ENCODE measurements around the gene CEP72.
A peak's percentile ranks its signal among the peaks of the same experiment; 100 is the strongest.
"Not testable (repeated sequence)": the region's sequence is repeated elsewhere in the genome, so short reads cannot be mapped to it uniquely, and the experiment has no call there.

The CEP72 gene

GRCh38 chr5:692529-693041 is 80.4 kb downstream of the CEP72 start:
- H3K9me3 ChIP-seq (ENCODE audit: insufficient read depth, low read depth, low read length); H3K9ac ChIP-seq (ENCODE audit: low read depth, low read length); H3K4me1 ChIP-seq (ENCODE audit: insufficient read depth, low read length); H3K36me3 ChIP-seq (ENCODE audit: insufficient read depth, low read length); H3K27ac ChIP-seq (ENCODE audit: low read depth, low read length): not testable (repeated sequence)
- H3K4me3 ChIP-seq (ENCODE audit: low read length), result peak overlapping the region; percentile 38; the same call in 1 of the 2 replicates
- peaks cover 21% of the 10 kb centered on the region for H3K27me3 ChIP-seq (ENCODE audit: insufficient read depth, low read length)
- 5% methylated on average over 38 of the region's 41 CpGs for WGBS

DNA sequence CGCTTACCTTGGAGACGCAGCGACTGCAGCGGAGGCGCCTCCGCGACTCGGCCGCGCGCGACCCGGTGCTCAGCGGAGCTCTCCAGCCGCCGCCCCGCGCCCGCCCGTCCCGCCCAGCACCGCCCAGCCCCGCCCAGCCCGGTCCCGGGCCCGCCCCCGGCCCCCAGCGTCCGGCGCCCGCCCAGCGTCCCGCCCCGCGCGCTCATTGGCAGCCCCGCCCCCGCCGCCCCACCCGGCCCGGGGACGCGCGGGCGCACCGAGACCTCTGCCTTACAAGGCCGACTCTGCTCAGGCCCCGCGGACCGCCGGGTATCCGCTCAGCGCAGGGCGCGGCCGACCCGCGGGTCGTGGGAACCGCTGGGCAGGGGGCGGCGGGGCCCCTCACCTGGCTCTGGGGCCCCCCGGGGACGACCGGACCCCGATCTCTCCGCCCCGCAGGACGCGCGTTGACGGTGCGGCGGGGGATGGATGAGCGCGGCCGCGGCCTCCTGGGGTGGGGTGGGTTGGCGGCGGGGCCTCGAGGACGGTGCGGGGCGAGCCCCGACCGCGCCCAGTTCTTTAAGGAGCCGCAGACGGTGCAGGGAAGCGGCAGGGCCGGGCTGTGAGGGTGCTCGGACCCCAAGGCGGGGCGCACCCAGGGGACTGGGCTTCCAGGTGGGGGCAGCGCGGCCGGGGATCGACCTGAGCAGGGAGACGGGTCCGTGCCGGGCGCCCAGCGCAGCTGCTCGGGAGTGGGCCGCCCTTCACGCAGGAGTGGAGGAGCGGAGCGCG is 81.3 kb downstream of the CEP72 start, which contains the start of gene TPPP:
Gene TPPP, minus strand, starts transcription at position 82 of the 771 bp plus-strand sequence. CDS start 15,292 bp downstream, outside the sequence.
- 1% methylated on average over 74 of the region's 109 CpGs for WGBS
- not testable (repeated sequence) for H3K4me1 ChIP-seq (ENCODE audit: insufficient read depth, low read length); H3K9ac ChIP-seq (ENCODE audit: low read depth, low read length); H3K9me3 ChIP-seq (ENCODE audit: insufficient read depth, low read depth, low read length); H3K27ac ChIP-seq (ENCODE audit: low read depth, low read length); H3K36me3 ChIP-seq (ENCODE audit: insufficient read depth, low read length)
- H3K4me3 ChIP-seq (ENCODE audit: low read length), result peak within 1 kb of the TSS; percentile 44
- H3K27me3 ChIP-seq (ENCODE audit: insufficient read depth, low read length), result peaks cover 21% of the 10 kb centered on the region

DNA sequence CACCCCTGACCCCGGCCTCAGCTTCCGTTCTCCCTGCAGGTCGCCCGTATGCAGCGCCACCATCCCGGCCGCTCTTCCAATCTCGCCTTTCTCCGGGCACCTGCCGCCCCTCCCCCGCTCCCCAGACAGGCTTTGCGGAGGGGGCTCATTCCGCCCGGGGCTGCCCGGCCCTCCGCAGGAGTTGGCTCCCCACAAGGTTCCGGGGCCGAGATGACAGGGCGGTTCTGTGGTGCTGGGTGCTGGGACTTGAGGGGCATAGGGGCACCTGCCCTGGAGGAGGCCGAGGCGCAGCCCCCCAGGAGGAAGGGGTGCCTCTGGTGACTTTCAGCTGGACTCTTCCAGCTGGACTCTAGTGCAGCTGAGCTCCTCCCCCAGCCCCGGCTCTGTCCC is 81.9 kb downstream of the CEP72 start:
- H3K27me3 ChIP-seq (ENCODE audit: insufficient read depth, low read length), result peaks cover 23% of the 10 kb centered on the region
- whole genome bisulfite sequencing, result 2% methylated on average over 11 of the region's 22 CpGs
- H3K4me3 ChIP-seq (ENCODE audit: low read length), result not testable (repeated sequence)

GRCh38 chr5:695475-695874 is 83.3 kb downstream of the CEP72 start:
- H3K36me3 ChIP-seq (ENCODE audit: insufficient read depth, low read length); H3K27ac ChIP-seq (ENCODE audit: low read depth, low read length); H3K4me3 ChIP-seq (ENCODE audit: low read length); H3K9ac ChIP-seq (ENCODE audit: low read depth, low read length); H3K4me1 ChIP-seq (ENCODE audit: insufficient read depth, low read length); H3K9me3 ChIP-seq (ENCODE audit: insufficient read depth, low read depth, low read length): not testable (repeated sequence)
- WGBS, result 83% methylated on average over 1 of the region's 13 CpGs
- H3K27me3 ChIP-seq (ENCODE audit: insufficient read depth, low read length), result peaks cover 26% of the 10 kb centered on the region

More for the DNA sequence above, 81.9 kb downstream of the CEP72 start:
- not testable (repeated sequence) for H3K9ac ChIP-seq (ENCODE audit: low read depth, low read length); H3K4me1 ChIP-seq (ENCODE audit: insufficient read depth, low read length); H3K9me3 ChIP-seq (ENCODE audit: insufficient read depth, low read depth, low read length); H3K36me3 ChIP-seq (ENCODE audit: insufficient read depth, low read length); H3K27ac ChIP-seq (ENCODE audit: low read depth, low read length)

DNA sequence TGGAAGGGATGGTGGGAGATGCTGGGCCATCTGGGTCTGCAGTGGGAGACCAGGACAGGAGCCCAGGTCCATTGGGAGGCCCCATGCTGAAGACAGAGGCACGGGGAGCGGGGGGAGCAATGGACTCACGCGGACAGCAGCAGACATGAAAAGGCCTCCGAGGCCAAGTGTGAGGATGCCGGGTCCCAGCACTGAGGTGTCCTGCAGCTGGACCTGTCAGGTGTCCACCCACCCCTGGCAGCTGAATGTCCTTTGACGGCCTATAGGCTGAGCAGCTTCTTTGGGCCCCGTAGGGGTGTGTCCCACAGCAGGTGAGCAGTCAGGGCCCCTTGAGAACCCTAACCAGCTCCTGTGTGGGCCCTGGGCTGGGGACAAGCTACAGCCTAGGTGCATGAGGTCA is 84.1 kb downstream of the CEP72 start:
- not testable (repeated sequence) for H3K9me3 ChIP-seq (ENCODE audit: insufficient read depth, low read depth, low read length); H3K4me3 ChIP-seq (ENCODE audit: low read length); H3K4me1 ChIP-seq (ENCODE audit: insufficient read depth, low read length); H3K27ac ChIP-seq (ENCODE audit: low read depth, low read length); H3K36me3 ChIP-seq (ENCODE audit: insufficient read depth, low read length); H3K9ac ChIP-seq (ENCODE audit: low read depth, low read length)
- H3K27me3 ChIP-seq (ENCODE audit: insufficient read depth, low read length), result peaks cover 26% of the 10 kb centered on the region
- 94% methylated on average over 3 of the region's 8 CpGs for WGBS

DNA sequence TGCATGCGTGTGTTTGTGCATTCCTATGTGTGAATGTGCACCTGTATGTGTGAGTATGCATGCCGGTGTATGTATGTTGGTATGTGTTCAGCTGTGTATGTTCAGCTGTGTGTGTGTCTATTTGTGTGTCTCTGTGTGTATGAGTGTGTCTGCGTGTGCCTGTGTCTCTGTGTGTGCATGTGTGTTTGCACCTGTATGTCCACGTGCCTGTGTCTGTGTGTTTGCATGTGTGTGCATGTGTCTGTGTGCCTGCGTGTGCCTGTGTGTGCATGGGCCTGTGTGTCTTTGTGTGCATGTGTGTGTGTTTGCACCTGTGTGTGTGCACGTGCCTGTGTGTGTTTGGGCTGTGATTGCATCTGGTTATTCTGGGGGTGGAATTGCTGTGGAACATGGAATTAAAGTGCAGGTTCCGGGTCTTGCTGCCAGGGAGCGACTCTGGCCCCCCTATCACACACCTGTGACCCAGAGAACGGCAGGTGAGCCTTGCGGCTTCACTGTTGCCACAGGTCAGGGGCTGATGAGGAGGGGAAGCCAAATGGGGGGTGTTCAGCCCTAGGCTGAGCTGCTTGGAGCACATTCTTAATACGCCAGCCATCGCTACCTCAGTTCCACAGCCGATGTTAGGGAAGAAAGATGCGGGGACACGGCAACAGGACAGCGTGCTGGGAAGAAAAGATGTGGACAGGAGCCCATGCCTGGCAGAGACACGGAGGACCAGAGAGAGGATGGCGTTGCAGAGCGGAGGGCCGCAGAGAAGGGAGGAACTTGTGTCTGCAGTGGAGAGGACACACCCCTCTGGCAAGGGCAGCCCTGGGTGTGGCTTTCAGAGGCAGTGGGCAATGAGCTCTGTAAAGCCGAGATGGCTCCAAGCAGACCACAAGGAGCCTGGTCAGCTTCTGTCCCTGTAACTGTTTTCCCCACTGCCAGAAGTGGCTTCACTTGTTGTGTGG is 84.9 kb downstream of the CEP72 start:
- not testable (repeated sequence) for H3K4me3 ChIP-seq (ENCODE audit: low read length); H3K4me1 ChIP-seq (ENCODE audit: insufficient read depth, low read length); H3K9ac ChIP-seq (ENCODE audit: low read depth, low read length); H3K36me3 ChIP-seq (ENCODE audit: insufficient read depth, low read length); H3K9me3 ChIP-seq (ENCODE audit: insufficient read depth, low read depth, low read length); H3K27ac ChIP-seq (ENCODE audit: low read depth, low read length)
- H3K27me3 ChIP-seq (ENCODE audit: insufficient read depth, low read length), result peaks cover 23% of the 10 kb centered on the region
- WGBS, result 87% methylated on average over 12 of the region's 21 CpGs
